Ishikawa (cell line): ENCODE measurements around the gene PSMD5.

Source experiments
- CEBPB ChIP-seq: IDR thresholded peaks from 2 replicates; pipeline ENCODE4 v1.6.1; 2012
- CREB1 ChIP-seq: IDR thresholded peaks from 2 replicates; pipeline ENCODE4 v1.6.1; 2012; ENCODE audit warnings: low read depth
- EGR1 ChIP-seq: IDR thresholded peaks from 2 replicates; pipeline ENCODE4 v1.6.1; 2012
- EP300 ChIP-seq: IDR thresholded peaks from 2 replicates; pipeline ENCODE4 v1.6.1; 2012; ENCODE audit warnings: borderline replicate concordance
- FOXM1 ChIP-seq: IDR thresholded peaks from 2 replicates; pipeline ENCODE4 v1.6.1; 2012; ENCODE audit warnings: low read depth, borderline replicate concordance
- NFIC ChIP-seq: IDR thresholded peaks from 2 replicates; pipeline ENCODE4 v1.6.1; 2012
- RAD21 ChIP-seq: IDR thresholded peaks from 2 replicates; pipeline ENCODE4 v1.6.1; 2012; ENCODE audit warnings: low read depth
- TAF1 ChIP-seq: IDR thresholded peaks from 2 replicates; pipeline ENCODE4 v1.6.1; 2012; ENCODE audit warnings: low read depth, mild to moderate bottlenecking
- TCF12 ChIP-seq: IDR thresholded peaks from 2 replicates; pipeline ENCODE4 v1.6.1; 2012; ENCODE audit warnings: low read depth
- TEAD4 ChIP-seq: IDR thresholded peaks from 2 replicates; pipeline ENCODE4 v1.6.1; 2012
- YY1 ChIP-seq: IDR thresholded peaks from 2 replicates; pipeline ENCODE4 v1.6.1; 2012; ENCODE audit warnings: low read depth
- ZBTB7A ChIP-seq: IDR thresholded peaks from 2 replicates; pipeline ENCODE4 v1.6.1; 2012; ENCODE audit warnings: low read depth
- TF ChIP-seq, protein P1 (sequence below): IDR thresholded peaks from 2 replicates; pipeline ENCODE4 v1.6.1; 2012
- TF ChIP-seq, protein P2 (sequence below): IDR thresholded peaks from 2 replicates; pipeline ENCODE4 v1.6.1; 2012; ENCODE audit warnings: low read depth, mild to moderate bottlenecking
- TF ChIP-seq, protein P3 (sequence below): IDR thresholded peaks from 2 replicates; pipeline ENCODE4 v1.6.1; 2012

PSMD5 gene

DNA sequence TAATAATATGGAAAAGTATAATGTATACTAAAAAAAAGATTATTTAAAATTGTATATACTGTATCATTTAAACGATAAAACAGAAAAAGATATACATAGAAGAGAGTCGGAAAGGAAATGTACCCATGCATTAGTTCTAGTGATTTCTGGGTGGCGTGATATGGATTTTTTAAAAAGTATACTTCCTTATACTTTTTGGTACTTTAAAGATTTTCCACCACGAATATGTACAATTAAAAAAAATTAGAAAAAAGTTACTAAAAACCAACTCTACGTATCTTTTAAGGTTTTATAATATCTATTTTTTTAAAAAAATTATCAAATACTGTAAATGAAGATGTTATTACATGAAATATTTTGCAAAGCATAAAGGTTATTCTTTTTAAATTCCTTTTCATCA, 22.0 kb upstream of the PSMD5 start:
- TF ChIP-seq CEBPB (no peak), ZBTB7A (no peak)
- TF ChIP-seq, protein P1, sequence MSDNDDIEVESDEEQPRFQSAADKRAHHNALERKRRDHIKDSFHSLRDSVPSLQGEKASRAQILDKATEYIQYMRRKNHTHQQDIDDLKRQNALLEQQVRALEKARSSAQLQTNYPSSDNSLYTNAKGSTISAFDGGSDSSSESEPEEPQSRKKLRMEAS: no peak

DNA sequence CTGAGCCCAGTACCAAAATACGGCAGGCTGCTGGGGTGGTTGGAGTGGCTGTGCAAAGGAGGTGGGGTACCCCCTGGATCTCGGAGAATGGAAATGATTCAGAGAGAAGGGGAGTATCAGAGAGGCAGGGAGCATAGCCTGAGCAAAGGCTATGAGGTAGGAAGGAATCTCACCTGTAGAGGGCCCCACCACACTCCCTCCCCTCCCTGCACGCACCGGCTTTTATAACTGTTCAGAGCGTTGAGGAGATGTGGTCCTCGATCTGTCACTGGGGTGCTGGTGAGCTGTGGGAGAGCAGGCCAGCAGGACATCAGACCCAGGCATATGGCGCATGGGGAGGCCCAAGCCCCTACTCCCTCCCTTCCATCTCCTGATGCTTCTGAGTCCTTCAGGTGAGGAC, 21.1 kb upstream of the PSMD5 start:
- TF ChIP-seq, protein P2, sequence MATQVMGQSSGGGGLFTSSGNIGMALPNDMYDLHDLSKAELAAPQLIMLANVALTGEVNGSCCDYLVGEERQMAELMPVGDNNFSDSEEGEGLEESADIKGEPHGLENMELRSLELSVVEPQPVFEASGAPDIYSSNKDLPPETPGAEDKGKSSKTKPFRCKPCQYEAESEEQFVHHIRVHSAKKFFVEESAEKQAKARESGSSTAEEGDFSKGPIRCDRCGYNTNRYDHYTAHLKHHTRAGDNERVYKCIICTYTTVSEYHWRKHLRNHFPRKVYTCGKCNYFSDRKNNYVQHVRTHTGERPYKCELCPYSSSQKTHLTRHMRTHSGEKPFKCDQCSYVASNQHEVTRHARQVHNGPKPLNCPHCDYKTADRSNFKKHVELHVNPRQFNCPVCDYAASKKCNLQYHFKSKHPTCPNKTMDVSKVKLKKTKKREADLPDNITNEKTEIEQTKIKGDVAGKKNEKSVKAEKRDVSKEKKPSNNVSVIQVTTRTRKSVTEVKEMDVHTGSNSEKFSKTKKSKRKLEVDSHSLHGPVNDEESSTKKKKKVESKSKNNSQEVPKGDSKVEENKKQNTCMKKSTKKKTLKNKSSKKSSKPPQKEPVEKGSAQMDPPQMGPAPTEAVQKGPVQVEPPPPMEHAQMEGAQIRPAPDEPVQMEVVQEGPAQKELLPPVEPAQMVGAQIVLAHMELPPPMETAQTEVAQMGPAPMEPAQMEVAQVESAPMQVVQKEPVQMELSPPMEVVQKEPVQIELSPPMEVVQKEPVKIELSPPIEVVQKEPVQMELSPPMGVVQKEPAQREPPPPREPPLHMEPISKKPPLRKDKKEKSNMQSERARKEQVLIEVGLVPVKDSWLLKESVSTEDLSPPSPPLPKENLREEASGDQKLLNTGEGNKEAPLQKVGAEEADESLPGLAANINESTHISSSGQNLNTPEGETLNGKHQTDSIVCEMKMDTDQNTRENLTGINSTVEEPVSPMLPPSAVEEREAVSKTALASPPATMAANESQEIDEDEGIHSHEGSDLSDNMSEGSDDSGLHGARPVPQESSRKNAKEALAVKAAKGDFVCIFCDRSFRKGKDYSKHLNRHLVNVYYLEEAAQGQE: no peak
- TF ChIP-seq EGR1 (no peak), RAD21 (no peak), ZBTB7A (no peak)

DNA sequence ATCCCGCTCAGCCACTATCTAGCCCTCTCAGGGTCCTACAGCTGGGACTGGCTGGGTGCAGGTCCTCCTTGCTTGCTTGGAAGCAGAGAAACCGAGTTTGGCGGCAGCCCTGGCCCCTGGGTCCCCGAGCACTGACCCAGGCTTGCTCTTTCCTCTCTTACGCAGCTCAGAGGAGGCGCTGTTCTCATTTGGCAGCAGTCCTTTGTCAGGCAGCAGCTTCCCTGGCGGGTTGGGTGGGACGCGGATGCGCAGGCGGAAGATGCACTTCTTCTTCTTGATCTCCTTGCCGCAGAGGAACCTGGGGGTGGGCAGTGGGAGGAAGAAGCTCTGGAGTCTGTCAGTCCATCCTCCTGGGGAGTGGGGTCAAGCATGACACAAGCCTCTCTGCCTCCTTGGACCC, 19.7 kb upstream of the PSMD5 start:
- TF ChIP-seq FOXM1 (no peak), CREB1 (no peak), TEAD4 (no peak), TAF1 (no peak), ZBTB7A (no peak), EP300 (no peak), NFIC (no peak), TCF12 (no peak), CEBPB (no peak)
- TF ChIP-seq, protein P1: no peak
- TF ChIP-seq, protein P3, sequence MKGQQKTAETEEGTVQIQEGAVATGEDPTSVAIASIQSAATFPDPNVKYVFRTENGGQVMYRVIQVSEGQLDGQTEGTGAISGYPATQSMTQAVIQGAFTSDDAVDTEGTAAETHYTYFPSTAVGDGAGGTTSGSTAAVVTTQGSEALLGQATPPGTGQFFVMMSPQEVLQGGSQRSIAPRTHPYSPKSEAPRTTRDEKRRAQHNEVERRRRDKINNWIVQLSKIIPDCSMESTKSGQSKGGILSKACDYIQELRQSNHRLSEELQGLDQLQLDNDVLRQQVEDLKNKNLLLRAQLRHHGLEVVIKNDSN: no peak
- TF ChIP-seq, protein P2: no peak

DNA sequence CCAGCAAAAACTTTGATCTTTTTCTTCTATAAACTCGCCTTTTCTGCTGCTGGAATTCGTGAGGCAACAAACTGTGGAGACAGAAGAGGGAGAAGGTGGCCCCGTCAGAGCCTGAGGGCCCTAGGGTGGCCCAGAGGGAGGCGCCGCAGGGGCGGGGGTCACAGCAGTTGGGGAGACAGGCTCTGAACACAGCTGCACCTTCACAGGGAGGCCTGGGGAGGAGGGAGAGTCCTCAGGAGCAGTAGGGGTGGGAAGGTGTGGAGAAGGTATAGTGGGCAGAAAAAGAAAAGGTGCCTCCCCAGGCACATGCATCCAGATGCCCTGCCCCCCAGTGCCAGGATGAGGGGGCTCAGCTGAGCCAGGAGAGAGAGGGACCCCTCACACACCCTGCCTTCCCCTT, 19.2 kb upstream of the PSMD5 start:
- no peak for TF ChIP-seq EP300
- TF ChIP-seq, protein P1: no peak
- no peak for TF ChIP-seq TEAD4
- TF ChIP-seq RAD21: no peak
- TF ChIP-seq NFIC: no peak
- TF ChIP-seq, protein P2: no peak
- no peak for TF ChIP-seq CREB1
- TF ChIP-seq EGR1: no peak
- no peak for TF ChIP-seq ZBTB7A
- TF ChIP-seq YY1: no peak

DNA sequence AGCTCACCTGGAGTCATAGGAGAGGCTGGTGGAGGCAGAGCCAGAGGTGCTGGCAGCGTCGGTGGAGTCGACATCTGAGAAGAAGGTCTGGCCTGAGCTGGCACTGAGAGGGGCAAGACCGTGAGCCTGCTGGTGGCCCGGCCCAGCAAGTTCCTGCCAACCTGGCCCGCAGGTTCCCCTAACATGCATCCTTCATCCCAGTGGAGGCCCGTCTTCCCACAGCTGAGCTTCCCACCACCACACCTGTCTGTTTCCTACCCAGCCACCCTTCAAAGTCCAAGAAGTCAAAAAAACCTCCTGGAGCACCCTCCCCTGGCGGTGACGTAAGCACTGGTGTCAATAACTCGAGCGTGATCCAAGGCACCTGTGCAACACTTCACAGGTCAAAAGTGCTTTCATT, 17.4 kb upstream of the PSMD5 start:
- TF ChIP-seq, protein P3: no peak
- TF ChIP-seq EP300: no peak
- TF ChIP-seq YY1: no peak
- TF ChIP-seq, protein P2: no peak
- TF ChIP-seq FOXM1: no peak
- no peak for TF ChIP-seq RAD21
- TF ChIP-seq TAF1: no peak
